Measurements from ENCODE around the gene UGT1A10. TPM values are rescaled to one million over a fixed set of nuclear protein-coding genes. Genes with fewer than 3 reads are reported as not detected.
A peak's percentile ranks its signal among the peaks of the same experiment; 100 is the strongest.

Gene UGT1A10
- total and polyA plus RNA-seq, 8 donors, result 0.09 TPM; not detected in 7

GRCh38 chr2:233818639-233819621, 182.7 kb downstream of the UGT1A10 start:
- Histone ChIP-seq H3K36me3 (no peaks in the 10 kb centered on the region), H3K27ac (no peak overlapping the region), H3K4me3 (no peak overlapping the region), H3K9me3 (no peaks in the 10 kb centered on the region), H3K4me1 (no peaks in the 10 kb centered on the region), H3K27me3 (no peaks in the 10 kb centered on the region)
- FAIRE-seq, result no peak
- no peak for TF ChIP-seq CTCF (IDR thresholded peaks at IDR 0.05)
- no peak for ATAC-seq
- WGBS, 2 donors, result 69% methylated on average over 17 of the region's 17 CpGs
- peak in 3 of 6 donors; percentile 4 to 29 (median 28) for DNase-seq
- intact Hi-C loops (cut with DNase I), result no loop called here

GRCh38 chr2:233819884-233820773, 183.9 kb downstream of the UGT1A10 start:
- H3K9me3 ChIP-seq, result no peaks in the 10 kb centered on the region
- no peaks in the 10 kb centered on the region for H3K27me3 ChIP-seq
- FAIRE-seq (no peak), DNase-seq (peak in 2 of 6 donors; percentile 5 to 39), ATAC-seq (no peak)
- H3K36me3 ChIP-seq, result no peaks in the 10 kb centered on the region
- TF ChIP-seq CTCF (IDR thresholded peaks at IDR 0.05), result no peak
- WGBS, 2 donors, result 68 to 82% methylated on average over 18 of the region's 18 CpGs
- intact Hi-C loops (cut with DNase I), result no loop called here
- H3K27ac ChIP-seq, result no peak overlapping the region
- no peak overlapping the region for H3K4me3 ChIP-seq
- H3K4me1 ChIP-seq, result no peaks in the 10 kb centered on the region

GRCh38 chr2:233820774-233821105, 184.5 kb downstream of the UGT1A10 start:
- Histone ChIP-seq H3K27me3 (no peaks in the 10 kb centered on the region), H3K27ac (no peak overlapping the region), H3K9me3 (no peaks in the 10 kb centered on the region), H3K4me3 (no peak overlapping the region), H3K4me1 (no peaks in the 10 kb centered on the region), H3K36me3 (no peaks in the 10 kb centered on the region)
- no peak for FAIRE-seq
- intact Hi-C loops (cut with DNase I), result no loop called here
- no peak for ATAC-seq
- peak in 2 of 6 donors; percentile 7 to 16 for DNase-seq
- WGBS, 2 donors, result 76 to 90% methylated on average over 6 of the region's 6 CpGs
- no peak for TF ChIP-seq CTCF (IDR thresholded peaks at IDR 0.05)

GRCh38 chr2:233821196-233821595, 184.9 kb downstream of the UGT1A10 start:
- intact Hi-C loops (cut with DNase I), result no loop called here
- Histone ChIP-seq H3K9me3 (no peaks in the 10 kb centered on the region), H3K4me3 (no peak overlapping the region), H3K36me3 (no peaks in the 10 kb centered on the region), H3K4me1 (no peaks in the 10 kb centered on the region), H3K27me3 (no peaks in the 10 kb centered on the region), H3K27ac (no peak overlapping the region)
- WGBS, 2 donors, result 85 to 86% methylated on average over 3 of the region's 3 CpGs
- no peak for ATAC-seq
- TF ChIP-seq CTCF (IDR thresholded peaks at IDR 0.05), result no peak
- DNase-seq, result peak in 2 of 6 donors; percentile 6 to 8
- no peak for FAIRE-seq

All from pancreas (tissue), 10 donors.